Right kidney (tissue), 1 donor: ENCODE data around the gene RAC3.

Source experiments
- DNase-seq: peaks from one replicate; pipeline ENCODE4 v3.0.0-alpha.2; 2016

Gene RAC3

DNA sequence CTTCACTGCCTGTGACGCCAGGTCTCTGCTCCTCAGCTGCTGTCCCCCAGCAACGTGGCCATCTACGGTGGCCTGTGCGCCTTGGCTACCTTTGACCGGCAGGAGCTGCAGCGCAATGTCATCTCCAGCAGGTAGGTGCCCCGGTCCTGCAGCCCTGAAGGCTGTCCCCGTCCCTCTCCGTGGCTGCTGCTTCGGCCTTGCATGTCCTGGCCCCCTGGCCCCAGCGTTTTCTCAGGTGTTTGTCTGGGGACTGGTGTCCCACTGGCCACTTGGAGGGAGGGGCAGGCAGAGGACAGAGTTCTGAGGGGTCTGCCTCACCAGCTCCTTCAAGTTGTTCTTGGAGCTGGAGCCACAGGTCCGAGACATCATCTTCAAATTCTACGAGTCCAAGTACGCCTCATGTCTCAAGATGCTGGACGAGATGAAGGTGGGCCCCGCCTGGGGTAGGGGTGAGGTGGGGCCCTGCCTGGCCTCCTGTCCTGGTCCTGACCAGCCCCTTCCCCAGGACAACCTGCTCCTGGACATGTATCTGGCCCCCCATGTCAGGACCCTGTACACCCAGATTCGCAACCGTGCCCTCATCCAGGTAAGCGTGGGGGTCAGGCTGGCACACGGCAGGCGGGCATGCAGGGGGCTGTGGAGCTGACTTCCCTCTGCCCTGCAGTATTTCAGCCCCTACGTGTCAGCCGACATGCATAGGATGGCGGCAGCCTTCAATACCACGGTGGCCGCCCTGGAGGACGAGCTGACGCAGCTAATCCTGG, 24.7 kb downstream of the RAC3 start:
- no peak for DNase-seq

DNA sequence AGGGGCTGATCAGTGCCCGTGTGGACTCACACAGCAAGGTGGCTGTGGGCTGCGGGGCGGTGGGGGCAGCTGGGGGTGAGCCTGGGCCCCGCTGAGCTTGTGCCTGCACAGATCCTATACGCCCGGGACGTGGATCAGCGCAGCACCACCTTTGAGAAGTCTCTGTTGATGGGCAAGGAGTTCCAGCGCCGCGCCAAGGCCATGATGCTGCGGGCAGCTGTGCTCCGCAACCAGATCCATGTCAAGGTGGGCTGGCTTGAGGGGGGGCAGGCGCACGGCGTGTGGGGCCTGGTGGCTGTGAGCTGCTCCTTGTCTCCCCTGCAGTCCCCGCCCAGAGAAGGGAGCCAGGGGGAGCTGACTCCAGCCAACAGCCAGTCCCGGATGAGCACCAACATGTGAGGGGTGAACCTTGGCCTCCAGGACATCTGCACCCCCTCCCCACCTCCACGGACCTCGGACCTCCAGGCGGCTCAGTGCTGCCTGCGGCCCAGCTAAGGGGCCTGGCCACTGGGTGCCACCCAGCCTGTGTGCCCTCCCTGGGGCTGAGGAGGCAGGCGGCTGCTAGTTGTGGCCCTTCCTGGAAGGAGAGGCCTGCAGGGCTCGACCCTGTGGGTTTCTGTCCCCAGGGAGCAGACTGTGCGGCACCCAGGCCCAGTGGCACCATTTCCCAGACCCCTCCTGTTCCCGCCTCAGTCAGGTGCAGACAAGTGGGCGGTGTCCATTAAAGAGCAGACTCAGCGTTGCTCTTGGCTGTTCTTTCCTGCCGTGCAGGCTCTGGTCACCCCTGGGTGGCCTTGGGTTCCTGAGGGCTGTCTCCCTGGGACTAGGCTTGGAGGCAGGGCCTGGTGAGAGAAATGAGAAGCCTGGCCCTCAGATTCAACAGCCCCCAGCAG, 25.5 kb downstream of the RAC3 start:
- no peak for DNase-seq

DNA sequence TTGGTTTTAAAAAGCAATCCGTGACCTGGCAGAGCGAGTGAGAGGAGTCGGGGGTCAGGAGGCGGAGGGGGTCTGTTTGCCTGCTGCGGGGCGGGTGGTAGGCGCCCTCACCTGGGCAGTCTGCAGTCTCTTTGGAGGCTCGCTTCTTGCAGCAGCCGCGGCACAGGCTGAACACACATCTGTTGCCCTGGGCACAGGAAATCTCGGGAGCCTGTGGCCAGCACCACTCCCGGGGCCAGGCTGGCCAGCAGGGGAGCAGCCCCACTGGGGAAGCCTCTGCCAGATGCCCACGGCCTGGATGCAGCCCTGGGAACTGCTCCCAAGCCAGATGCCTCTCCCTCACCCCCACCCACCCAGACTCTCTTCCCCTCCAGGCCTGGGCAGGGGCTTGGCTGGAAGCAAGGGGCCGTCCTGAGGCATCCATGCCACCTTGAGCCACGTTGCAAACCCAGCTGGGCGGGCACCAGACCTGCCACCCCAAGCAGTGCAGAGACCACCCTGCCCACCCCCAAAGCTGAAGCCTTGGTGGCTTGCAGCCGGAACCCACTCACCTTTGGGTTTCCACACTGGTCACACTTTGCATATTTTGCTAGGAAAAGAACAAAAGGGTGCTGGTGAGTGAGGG, 26.9 kb downstream of the RAC3 start:
- no peak for DNase-seq

DNA sequence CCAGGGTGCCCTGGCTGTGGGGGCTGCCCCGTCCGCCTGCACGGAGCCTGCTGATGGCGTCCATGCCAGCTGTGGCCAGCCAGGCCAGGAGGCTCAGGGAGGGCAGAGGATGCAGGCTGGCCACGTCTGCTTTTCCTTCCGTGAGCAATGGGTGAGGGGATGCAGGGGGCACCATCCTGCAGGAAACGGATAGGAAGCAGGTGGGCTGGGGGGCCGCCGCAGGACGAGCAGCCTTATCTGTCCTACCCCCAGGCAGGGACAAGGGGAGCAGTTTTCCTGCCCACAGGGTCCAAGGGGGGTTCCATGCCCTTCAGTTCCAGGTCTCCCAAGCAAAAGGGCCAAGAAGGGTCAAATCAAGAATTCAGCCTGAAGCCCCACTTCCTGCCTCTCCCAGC, 27.4 kb downstream of the RAC3 start:
- DNase-seq, result no peak

DNA sequence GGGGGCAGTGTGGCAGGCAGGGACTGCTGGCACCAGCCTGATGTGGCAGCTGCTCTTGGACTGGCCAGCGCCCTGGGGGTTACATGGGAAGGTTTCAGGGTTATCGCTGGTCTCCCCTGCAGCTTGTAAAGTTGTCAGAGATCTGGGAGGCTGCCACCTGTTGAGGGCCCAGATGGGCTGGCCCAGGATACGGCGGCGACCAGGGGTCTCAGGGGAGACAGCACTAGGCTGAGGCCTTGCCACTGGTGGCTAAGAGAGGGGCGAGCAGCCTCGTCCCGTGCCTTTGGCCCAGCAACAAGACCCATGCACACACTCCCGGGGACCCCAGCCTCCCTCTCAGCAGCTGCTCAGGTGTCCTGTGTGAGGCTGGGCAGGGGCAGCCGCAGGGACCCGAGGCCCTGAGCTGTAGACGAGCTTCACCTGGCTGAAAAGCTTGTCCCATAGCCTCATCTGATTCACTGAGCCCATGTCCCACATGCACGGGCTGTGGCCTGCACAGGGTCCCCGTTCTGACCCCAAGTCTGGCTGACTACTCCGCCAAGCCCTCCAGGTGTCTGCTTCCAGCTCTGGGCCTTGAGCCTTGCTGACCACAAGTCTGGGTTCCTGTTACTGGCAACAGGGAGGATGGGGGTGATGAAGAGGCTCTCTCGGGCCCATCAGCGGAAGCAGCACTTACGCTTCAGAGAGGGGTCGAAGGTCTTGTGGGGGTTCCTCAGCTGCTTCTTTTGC, 28.0 kb downstream of the RAC3 start:
- no peak for DNase-seq

DNA sequence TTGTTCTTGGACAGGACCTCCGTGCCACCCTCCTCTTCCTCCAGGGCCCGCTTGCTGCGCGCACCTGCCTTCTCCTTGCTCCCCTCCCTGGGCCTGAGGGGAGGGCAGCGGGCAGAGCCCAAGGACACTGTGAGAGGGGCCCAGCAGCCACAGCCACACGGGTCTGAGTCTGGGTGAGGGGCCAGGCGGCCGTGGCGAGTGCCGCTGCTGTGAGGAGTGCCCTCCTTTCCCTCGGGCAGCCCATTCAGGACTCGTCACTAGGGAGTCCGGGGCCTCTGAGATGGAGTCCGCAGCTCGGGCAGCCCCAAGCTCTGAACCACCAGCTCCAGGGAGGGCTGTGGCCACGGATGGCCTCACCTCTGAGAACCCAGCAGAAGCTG, 28.5 kb downstream of the RAC3 start:
- DNase-seq, result no peak

DNA sequence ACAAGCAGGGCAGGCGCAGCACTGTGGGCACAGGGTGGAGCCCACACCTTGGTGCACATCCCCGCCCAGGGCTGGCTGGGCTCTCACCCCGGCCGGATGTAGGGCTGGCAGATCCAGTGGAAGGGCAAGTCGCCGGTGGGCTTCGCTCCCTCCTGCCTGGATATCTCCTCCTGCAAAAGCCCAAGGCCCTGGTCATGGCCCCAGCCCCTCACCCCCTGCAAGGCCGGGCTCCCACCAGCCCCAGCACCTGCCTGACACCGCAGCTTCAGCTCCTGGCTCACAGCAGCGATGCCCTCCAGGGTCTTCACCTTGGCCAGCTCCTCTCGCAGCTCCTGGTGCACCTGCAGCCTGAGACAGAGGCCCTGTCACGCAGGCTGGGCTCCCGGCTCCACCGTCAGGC, 29.1 kb downstream of the RAC3 start:
- no peak for DNase-seq

DNA sequence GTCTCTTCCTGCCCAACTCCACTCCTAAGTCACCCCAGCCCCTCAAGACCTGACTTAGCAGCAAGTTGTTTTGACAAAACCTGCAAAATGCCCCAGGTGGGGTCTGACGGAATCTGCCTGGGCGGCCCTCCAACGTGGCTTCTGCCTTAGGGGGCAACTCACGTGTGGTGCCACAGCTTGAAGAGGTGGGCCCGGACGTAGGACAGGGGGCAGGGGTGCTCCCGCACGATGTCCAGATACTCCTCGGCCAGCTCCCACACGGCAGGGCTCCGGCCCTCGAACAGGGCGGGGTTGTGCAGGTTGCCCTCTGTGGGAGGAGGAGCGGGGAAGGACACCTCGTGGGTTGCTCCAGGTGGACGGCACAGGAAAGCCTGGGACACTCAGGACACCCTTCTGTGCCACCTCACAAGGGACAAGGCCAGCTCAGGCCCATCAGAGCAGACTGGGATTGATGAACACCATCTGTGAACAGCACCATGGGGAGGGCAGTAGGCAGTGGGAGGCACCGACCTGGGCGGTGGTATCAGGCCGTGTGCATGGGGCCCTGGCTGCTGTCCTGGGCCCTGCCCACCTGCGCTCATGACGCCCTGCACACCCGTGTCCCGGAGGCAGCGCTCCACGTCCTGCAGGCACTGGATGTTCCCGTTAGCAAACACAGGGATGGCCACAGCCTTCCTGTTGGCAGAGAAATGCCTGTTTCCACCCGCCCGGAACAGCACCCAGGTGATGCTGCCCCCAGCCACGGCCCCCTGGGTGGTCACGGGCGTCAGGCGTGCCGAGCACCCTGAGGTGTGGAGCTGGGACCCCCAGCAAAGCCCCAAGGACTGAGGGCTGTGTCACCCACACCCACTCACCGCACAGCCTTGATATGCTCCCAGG, 29.8 kb downstream of the RAC3 start:
- no peak for DNase-seq

DNA sequence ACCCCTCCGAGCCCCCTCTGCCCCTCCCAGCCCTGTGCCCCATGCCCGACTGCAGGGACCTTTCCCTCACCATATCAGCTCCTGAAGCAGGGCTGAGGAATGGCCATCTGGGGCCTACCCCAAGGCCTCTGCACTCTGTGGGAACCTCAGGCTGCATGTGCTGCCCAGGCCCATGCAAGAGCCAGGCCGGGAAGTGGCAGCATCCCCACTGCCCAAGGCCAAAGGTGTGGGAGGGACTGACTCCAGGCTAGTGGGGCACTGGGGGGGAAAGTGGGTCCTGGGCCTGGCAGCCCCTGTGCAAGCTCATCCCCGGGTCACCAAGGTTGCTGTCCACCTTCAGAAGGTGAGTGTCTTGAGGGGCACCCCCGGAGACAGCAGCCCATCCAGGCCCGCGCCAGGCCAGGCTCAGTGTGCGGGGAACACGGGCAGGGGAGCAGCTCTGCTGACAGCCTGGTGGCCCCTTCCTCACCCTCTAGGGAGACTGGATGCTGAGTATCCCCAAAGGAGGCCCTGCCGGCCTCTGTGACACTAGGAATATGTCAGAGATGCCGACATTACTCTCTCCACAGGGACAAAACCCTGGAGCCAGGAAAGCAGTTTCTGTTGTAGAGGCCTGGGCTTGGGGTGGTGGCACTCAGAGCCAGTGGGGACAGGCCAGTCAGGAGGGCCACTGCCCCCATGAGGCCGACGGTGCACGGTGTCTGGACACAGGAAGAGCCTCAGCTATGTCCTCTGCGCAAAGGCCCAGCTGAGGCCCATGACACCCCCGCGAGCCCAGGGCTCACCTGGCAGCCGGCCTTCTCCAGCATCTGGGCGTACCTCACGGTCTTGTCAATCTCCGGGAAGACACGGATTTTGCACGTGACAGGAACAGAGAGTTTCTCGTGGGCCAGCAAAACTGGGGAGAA, 30.9 kb downstream of the RAC3 start:
- DNase-seq, result no peak

DNA sequence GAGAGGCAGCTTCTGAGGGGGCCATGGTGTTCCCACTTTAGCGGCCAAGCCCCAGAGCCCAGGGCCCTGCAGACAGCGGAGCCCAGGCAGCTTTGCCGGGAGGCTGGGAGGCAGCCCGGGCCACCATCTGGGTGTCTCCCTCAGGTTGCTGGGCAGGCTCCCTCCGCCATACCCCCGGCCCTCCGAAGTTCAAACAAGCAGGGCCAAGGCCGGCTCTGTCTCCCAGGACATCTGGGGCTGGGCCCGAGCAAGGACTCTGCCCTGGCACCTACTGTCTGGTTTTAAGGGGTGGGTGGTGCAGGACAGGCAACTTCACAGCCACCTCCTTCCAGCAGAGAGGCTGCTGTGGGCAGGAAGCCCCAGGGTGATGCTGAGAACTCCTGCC, 31.5 kb downstream of the RAC3 start:
- DNase-seq, result no peak

DNA sequence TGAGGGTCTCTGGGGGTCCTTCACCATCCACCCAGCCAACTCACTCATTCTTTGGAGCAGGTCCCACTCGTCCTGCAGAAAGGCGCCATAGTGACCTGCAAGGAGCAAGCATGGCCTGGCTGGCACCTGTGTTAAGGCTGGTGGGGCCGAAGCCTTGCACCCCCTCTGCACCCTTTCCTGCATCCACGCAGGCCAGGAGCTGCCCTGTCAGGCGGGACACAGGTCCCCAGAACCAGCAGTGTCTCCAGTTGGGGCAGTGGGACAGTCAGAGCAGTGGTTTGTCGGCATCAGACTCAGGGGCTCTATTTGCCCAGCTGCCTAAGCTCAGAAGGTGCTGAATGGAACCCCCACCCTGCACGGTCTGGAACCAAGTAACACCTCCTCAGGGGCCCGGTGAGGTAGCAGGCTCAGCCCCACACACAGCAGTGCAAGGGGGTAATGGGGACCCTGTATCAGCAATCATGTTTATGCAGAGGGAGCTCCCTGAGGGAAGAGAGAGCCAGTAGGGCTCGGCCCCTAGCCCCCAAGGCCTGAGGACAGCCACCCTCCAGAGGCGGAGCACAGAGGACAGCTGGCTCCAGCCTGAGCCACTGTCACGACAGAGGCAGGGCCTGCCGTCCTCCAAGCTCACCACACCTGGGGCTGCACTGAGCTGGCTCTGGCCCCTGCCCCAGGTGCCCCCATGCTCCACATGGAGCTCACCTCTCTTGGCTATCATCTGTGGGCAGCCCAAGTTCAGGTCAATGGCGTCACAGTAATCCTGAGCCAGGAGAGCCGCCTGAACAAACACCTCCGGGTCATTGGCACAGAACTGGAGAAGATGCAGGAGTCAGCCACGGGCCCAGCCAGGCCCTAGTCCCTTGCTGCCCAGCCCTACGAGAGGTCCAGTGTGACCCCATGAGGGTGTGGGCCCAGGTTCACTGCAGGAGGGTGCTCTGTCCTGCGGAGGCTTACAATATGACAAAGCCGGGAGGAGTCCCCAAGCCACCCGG, 32.2 kb downstream of the RAC3 start:
- DNase-seq, result no peak

DNA sequence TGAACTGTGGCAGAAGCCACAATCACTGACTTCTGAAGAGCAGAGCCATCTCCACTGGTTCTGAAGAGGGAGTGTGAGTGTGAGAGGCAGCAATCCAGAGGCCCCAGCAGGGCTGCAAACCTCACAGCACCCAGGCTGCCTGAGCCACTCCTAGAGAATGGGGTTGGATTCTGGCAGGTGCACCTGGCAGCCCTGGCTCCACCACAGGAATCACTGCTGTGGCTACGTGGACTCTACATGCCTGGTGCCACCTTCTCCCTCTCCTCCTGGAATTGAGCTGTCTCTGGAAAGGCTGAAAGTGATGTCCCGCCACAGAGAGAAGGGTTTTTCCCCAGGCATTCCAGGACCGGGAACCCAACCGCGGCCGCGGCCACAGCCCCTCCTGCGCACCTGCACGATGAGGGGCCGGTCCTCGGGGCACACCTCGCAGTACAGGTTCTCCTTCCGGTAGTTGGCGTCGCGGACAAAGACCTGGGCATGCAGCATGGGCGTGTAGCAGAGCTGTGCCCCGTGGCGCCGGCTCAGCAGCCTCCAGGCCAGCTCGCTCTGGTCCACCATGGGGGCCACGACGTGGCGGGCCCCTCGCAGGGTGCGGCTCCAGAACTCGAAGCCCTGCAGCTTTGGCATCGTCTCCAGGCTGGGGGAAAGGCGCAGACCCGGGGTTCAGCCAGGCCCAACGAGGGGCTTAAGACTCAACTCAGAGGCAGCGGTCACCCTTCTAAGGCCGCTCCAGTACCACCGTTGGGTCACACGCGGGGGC, 33.1 kb downstream of the RAC3 start:
- DNase-seq, result no peak

DNA sequence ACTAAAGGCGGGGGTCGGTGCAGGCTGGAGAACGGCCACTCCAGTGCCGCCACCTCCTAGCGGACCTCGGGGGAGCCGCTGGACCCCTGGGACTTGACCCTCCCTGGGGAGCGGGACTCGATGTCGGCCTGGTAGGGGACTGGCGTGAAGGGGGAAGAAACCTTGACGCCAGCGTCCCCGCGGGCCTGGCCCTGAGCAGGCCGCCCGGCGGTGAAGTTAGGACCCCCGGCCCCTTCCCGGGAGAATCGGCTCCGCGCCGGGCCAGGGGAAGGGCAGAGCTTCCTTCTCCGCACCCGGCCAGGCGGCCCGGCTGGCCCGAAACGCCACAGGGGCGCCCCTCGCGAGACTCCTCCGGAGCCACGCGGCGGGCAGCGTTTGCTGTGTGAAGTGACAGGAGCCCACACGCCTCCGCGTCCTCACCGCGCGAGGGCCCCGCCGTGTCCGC, 33.7 kb downstream of the RAC3 start:
- peak; percentile 49 for DNase-seq

DNA sequence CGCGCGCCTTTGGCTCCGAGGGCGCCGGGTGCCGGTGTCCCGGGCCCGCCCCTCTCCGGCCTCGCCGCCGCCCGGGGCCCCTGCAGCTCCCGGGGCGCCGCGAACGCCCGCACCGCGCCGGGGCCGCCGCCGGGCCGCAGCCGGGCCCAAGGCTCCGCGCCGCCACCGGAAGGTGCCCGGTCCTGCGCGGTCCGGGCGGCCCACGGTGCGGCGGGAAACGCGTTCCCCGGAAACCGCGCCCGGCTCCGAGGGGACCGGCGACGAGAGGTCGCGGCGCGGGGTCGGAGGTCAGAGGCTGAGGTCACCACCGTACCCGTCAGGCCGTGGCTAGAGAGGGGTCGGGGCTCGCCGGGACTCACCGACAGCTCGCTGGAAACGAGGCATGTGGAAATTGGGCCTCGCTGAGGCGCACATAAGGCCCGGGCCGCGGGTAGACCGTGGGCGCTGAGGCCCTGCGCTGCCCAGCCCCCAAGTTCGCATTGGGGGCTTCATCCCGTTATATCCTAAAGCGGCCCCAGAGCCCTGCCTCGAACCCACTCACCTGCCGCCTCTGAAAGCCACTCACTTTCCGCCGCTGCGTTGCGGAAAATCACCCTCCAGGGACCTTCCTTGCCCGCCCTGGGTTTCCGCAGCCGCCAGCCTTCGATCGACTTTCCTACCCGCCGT, 34.3 kb downstream of the RAC3 start, which contains the start of gene DUS1L:
Gene DUS1L, minus strand, starts transcription at position 167 of the 666 bp plus-strand sequence. CDS start 745 bp downstream, outside the sequence.
- DNase-seq, result peak; percentile 82

DNA sequence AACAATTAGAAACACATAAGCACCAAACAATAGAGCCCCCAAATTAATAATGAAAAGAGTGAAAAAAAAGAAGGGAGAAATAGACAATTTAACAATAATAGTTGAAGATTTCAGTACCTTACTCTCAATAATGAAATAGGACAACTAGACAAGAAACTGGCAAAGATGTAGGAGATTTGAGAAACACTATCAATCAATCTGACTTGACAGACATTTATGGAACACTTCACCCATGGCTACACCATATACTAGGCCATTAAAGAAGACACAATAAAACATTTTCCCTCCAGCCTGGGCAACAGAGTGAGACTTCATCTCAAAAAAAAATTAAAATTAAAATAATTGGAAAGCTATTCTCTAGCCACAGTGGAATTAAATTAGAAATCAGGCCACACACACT, 39.1 kb downstream of the RAC3 start:
- DNase-seq, result no peak

DNA sequence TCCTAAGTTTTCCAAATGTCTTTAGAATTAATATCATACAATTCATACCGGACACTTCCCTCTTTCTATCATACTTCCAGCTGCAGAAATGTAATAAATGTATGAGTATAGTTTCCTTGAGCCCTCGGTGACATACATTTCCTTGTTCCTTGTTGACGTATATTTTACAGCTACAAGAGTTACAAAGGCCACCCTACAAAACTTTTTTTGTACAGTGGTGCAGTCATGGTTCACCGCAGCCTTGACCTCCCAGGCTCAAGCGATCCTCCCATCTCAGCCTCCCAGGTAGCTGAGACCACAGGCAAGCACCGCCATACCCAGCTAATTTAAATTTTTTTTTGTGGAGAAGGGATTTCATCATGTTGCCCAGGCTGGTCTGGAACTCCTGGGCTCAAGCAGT, 41.3 kb downstream of the RAC3 start:
- DNase-seq, result no peak

DNA sequence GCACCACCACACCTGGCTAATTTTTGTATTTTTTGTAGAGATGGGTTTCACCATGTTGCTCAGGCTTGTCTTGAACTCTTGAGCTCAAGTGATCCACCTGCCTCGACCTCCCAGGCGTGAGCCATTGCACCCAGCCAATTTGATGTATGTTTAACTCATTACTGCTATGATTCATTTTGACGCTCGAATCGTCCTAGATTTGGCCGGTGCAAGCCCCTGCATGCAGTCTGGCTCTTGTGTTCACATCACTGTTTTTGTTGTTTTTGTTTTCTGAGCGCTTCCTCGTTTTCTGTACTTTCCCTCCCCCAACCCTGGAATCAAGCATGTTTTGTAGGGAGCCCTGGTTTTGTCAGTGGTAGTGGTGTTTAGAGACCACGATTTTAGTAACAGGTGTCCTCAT, 42.0 kb downstream of the RAC3 start:
- DNase-seq, result no peak
